Panc1 (cell line): ENCODE results near the gene SIK3.

Experiments used
- POLR2AphosphoS5 ChIP-seq: IDR thresholded peaks from 2 replicates; pipeline ENCODE4 v1.6.1; 2012; ENCODE audit warnings: mild to moderate bottlenecking, low read depth, low read length, moderate library complexity
- SIN3A ChIP-seq: IDR thresholded peaks from 2 replicates; pipeline ENCODE4 v1.6.1; 2012; ENCODE audit warnings: low read depth, mild to moderate bottlenecking, low read length, moderate library complexity, borderline replicate concordance; ENCODE audit not compliant: insufficient read depth
- TCF7L2 ChIP-seq: IDR thresholded peaks from 2 replicates; pipeline ENCODE4 v1.6.1; 2011; ENCODE audit warnings: mild to moderate bottlenecking, low read depth, low read length, inconsistent platforms
- TF ChIP-seq, protein P1 (sequence below): fragments of 450-650 bp; IDR thresholded peaks from 2 replicates; pipeline ENCODE4 v1.5.1; 2017; ENCODE audit warnings: mild to moderate bottlenecking
- TF ChIP-seq, protein P2 (sequence below), 2 experiments: IDR thresholded peaks; 2 replicates each; pipeline ENCODE4 v1.6.1; 2011 to 2012; ENCODE audit warnings: low read depth in 2 of 2, control low read depth in 1 of 2, low read length in 1 of 2, mild to moderate bottlenecking in 1 of 2, moderate library complexity in 1 of 2; ENCODE audit not compliant: insufficient read depth in 1 of 2

DNA sequence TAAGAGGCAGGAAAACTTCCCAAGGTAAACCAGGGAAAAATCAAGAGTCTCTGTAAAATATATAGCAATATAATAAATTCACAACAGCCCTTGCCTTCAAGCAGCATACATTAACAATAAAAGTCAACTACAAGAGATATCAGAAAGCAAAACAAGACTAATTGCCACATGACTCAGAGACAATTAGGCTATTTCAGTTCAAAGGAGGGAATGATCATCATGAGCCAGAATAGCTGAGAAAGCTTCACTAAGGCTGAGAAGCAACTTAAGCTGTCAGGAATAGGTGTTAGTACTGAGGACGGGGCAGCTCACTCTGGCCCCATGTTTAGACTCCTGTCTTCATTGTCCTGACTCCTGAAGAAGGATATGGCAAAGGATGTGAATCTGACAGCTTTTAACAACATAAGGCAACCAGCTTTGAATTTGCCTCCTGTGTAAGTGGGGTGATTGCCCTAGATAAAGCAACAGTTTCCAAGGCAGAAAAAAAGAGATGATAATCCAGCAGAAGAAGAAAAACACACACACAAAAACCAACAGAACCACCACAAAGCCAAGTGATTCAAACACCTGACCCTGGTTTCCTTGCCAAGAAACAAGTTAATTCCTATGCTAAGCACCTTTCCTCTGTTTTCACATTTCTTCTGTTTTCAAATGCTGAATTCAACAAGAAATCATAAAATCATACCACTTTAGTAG, 60.8 kb downstream of the SIK3 start:
- TF ChIP-seq, protein P1, sequence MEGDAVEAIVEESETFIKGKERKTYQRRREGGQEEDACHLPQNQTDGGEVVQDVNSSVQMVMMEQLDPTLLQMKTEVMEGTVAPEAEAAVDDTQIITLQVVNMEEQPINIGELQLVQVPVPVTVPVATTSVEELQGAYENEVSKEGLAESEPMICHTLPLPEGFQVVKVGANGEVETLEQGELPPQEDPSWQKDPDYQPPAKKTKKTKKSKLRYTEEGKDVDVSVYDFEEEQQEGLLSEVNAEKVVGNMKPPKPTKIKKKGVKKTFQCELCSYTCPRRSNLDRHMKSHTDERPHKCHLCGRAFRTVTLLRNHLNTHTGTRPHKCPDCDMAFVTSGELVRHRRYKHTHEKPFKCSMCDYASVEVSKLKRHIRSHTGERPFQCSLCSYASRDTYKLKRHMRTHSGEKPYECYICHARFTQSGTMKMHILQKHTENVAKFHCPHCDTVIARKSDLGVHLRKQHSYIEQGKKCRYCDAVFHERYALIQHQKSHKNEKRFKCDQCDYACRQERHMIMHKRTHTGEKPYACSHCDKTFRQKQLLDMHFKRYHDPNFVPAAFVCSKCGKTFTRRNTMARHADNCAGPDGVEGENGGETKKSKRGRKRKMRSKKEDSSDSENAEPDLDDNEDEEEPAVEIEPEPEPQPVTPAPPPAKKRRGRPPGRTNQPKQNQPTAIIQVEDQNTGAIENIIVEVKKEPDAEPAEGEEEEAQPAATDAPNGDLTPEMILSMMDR = no peak
- TF ChIP-seq POLR2AphosphoS5 (no peak), TCF7L2 (no peak), SIN3A (no peak)
- TF ChIP-seq, protein P2, sequence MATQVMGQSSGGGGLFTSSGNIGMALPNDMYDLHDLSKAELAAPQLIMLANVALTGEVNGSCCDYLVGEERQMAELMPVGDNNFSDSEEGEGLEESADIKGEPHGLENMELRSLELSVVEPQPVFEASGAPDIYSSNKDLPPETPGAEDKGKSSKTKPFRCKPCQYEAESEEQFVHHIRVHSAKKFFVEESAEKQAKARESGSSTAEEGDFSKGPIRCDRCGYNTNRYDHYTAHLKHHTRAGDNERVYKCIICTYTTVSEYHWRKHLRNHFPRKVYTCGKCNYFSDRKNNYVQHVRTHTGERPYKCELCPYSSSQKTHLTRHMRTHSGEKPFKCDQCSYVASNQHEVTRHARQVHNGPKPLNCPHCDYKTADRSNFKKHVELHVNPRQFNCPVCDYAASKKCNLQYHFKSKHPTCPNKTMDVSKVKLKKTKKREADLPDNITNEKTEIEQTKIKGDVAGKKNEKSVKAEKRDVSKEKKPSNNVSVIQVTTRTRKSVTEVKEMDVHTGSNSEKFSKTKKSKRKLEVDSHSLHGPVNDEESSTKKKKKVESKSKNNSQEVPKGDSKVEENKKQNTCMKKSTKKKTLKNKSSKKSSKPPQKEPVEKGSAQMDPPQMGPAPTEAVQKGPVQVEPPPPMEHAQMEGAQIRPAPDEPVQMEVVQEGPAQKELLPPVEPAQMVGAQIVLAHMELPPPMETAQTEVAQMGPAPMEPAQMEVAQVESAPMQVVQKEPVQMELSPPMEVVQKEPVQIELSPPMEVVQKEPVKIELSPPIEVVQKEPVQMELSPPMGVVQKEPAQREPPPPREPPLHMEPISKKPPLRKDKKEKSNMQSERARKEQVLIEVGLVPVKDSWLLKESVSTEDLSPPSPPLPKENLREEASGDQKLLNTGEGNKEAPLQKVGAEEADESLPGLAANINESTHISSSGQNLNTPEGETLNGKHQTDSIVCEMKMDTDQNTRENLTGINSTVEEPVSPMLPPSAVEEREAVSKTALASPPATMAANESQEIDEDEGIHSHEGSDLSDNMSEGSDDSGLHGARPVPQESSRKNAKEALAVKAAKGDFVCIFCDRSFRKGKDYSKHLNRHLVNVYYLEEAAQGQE (IDR thresholded peaks at IDR 0.05; ENCODE audit: insufficient read depth in 1 of 2, low read depth in 2 of 2, low read length in 1 of 2) = no peak
